GM10847 (cell line): Measurements from ENCODE around the gene LRP2BP.

Source experiments
- POLR2A ChIP-seq: IDR thresholded peaks from 2 replicates; pipeline ENCODE4 v1.6.1; 2011; ENCODE audit not compliant: insufficient read length; ENCODE audit errors: extremely low read depth

LRP2BP gene

GRCh38 chr4:185379326-185380295 is 16.1 kb downstream of the LRP2BP start:
- no peak for TF ChIP-seq POLR2A

GRCh38 chr4:185378264-185378663 is 17.5 kb downstream of the LRP2BP start:
- no peak for TF ChIP-seq POLR2A

GRCh38 chr4:185374573-185374972 is 21.2 kb downstream of the LRP2BP start:
- TF ChIP-seq POLR2A: no peak

GRCh38 chr4:185374027-185374426 is 21.7 kb downstream of the LRP2BP start:
- no peak for TF ChIP-seq POLR2A

GRCh38 chr4:185371702-185372101 is 24.0 kb downstream of the LRP2BP start:
- no peak for TF ChIP-seq POLR2A

- TF ChIP-seq POLR2A: no peak
Measured at GRCh38 chr4:185370268-185370949, 25.3 kb downstream of the LRP2BP start.

GRCh38 chr4:185369731-185370130 is 26.0 kb downstream of the LRP2BP start:
- TF ChIP-seq POLR2A: no peak

- no peak for TF ChIP-seq POLR2A
Measured at GRCh38 chr4:185364886-185365285, 30.8 kb downstream of the LRP2BP start.

GRCh38 chr4:185363251-185363650 is 32.5 kb downstream of the LRP2BP start:
- TF ChIP-seq POLR2A: no peak

- TF ChIP-seq POLR2A: no peak
Measured at GRCh38 chr4:185361872-185362271, 33.9 kb downstream of the LRP2BP start.

GRCh38 chr4:185359767-185360446 is 35.8 kb downstream of the LRP2BP start:
- no peak for TF ChIP-seq POLR2A

- TF ChIP-seq POLR2A: no peak
Measured at GRCh38 chr4:185358959-185359358, 36.8 kb downstream of the LRP2BP start.

- TF ChIP-seq POLR2A: no peak
Measured at GRCh38 chr4:185358514-185358913, 37.2 kb downstream of the LRP2BP start.

GRCh38 chr4:185357733-185358440 is 37.8 kb downstream of the LRP2BP start:
- no peak for TF ChIP-seq POLR2A

GRCh38 chr4:185357211-185357610 is 38.5 kb downstream of the LRP2BP start:
- TF ChIP-seq POLR2A: no peak

GRCh38 chr4:185352741-185353140 is 43.0 kb downstream of the LRP2BP start:
- no peak for TF ChIP-seq POLR2A

- TF ChIP-seq POLR2A: no peak
Measured at GRCh38 chr4:185352202-185352601, 43.5 kb downstream of the LRP2BP start.
